Endothelial cell of umbilical vein (primary cell): ENCODE measurements around the gene FLT3.

Source experiments
- CTCF ChIP-seq, 2 donors: IDR thresholded peaks; 1 replicate in 1 of 2; 2 replicates in 1 of 2; pipeline ENCODE4 v1.5.1; 2011; ENCODE audit warnings: low read length in 2 of 2, mild to moderate bottlenecking in 2 of 2, moderate library complexity in 2 of 2, control low read depth in 1 of 2, inconsistent platforms in 1 of 2, low read depth in 1 of 2; ENCODE audit not compliant: insufficient read depth in 1 of 2; ENCODE audit errors: extremely low read depth in 1 of 2
- MYC ChIP-seq: IDR thresholded peaks from one replicate; pipeline ENCODE4 v1.6.1; 2011; ENCODE audit warnings: mild to moderate bottlenecking, low read depth, low read length
- POLR2A ChIP-seq: IDR thresholded peaks from 2 replicates; pipeline ENCODE4 v1.6.1; 2012; ENCODE audit warnings: low read depth, mild to moderate bottlenecking, control low read depth, low read length
- POLR2AphosphoS5 ChIP-seq: IDR thresholded peaks from 2 replicates; pipeline ENCODE4 v1.6.1; 2012; ENCODE audit warnings: low read depth, mild to moderate bottlenecking, control low read depth, low read length, moderate library complexity; ENCODE audit not compliant: insufficient read depth

- TF ChIP-seq CTCF (IDR thresholded peaks at IDR 0.05; ENCODE audit: extremely low read depth in 1 of 2, insufficient read depth in 1 of 2, low read depth in 1 of 2, low read length in 2 of 2): no peak
- no peak for TF ChIP-seq POLR2A
- no peak for TF ChIP-seq POLR2AphosphoS5
- TF ChIP-seq MYC: no peak
Measured at GRCh38 chr13:28137596-28137995, 37.2 kb upstream of the FLT3 start.
